Motor neuron (in vitro differentiated cells): Measurements from ENCODE around the gene GASK1A. TPM values are rescaled to one million over a fixed set of nuclear protein-coding genes. Genes with fewer than 3 reads are reported as not detected.
"Not testable (repeated sequence)": the region's sequence is repeated elsewhere in the genome, so short reads cannot be mapped to it uniquely, and the experiment has no call there.

Source experiments
- ATAC-seq, 8 experiments: fragments of 200-7000 bp; cut with Tn5 transposase; replicated peaks in 6 of 8; 2 replicates each; pipeline ENCODE4 v1.8.0; 2021; ENCODE audit warnings: mild to moderate bottlenecking in 8 of 8, moderate library complexity in 8 of 8
- H3K27ac ChIP-seq, 2 donors: fragments of 250-450 bp; sonication (Bioruptor Pico); 2 replicates each; pipeline ENCODE4 v1.9.0; 2021; ENCODE audit warnings: antibody characterized with exemption in 2 of 2, mild to moderate bottlenecking in 2 of 2, moderate library complexity in 1 of 2
- H3K4me1 ChIP-seq, 2 donors: fragments of 250-450 bp; sonication (Bioruptor Pico); replicated peaks in 1 of 2; 2 replicates each; pipeline ENCODE4 v1.6.1; 2021; ENCODE audit warnings: antibody characterized with exemption in 2 of 2, mild to moderate bottlenecking in 2 of 2, moderate library complexity in 1 of 2
- H3K4me3 ChIP-seq, 5 donors: fragments of 250-450 bp; sonication (Bioruptor Pico); 2 replicates each; pipeline ENCODE4 v1.9.0; 2021; ENCODE audit warnings: antibody characterized with exemption in 5 of 5, mild to moderate bottlenecking in 5 of 5, moderate library complexity in 4 of 5
- WGBS, 10 experiments: fragments of 450-650 bp; shearing (Covaris generic); methylation state at CpG; one replicate each; pipeline ENCODE4 v1.0.0; 2022; 5-methylcytosine and 5-hydroxymethylcytosine counted together
- in situ Hi-C, 9 experiments: fragments of 400-800 bp; cut with MboI; loops; one replicate each; pipeline ENCODE4 v1.15.0; 2021; ENCODE audit warnings: low sequenced_read_pairs in 9 of 9, low pct_unique_long_range_greater_than_20kb in 2 of 9; ENCODE audit not compliant: unreplicated experiment in 9 of 9
- total RNA-seq, 8 experiments: library from RNA; unstranded; fragments of 300-600 nt; gene quantifications; 2 replicates each; pipeline versions ENCODE4 v1.2.3 to v1.2.4, GENCODE V29; 2022

Gene GASK1A
- total RNA-seq, 8 experiments from 2014 or later: 0.18 to 4.3 (median 0.85) TPM

- peak in 3 of 8 experiments; percentile 94 to 97 (median 97) for ATAC-seq
- H3K4me3 ChIP-seq: no peak overlapping the region
- H3K4me1 ChIP-seq: peaks cover 0 to 2% of the 10 kb centered on the region in 2 donors
- H3K27ac ChIP-seq: no peak overlapping the region
- WGBS, 10 experiments: 0 to 100% (median 71%) methylated on average over 1 to 4 of the region's 4 CpGs; no CpG with 5 or more reads in 3 of the 10 experiments
- in situ Hi-C loops: no loop called here
Measured at GRCh38 chr3:43031485-43031884, 52.4 kb downstream of the GASK1A start.

DNA sequence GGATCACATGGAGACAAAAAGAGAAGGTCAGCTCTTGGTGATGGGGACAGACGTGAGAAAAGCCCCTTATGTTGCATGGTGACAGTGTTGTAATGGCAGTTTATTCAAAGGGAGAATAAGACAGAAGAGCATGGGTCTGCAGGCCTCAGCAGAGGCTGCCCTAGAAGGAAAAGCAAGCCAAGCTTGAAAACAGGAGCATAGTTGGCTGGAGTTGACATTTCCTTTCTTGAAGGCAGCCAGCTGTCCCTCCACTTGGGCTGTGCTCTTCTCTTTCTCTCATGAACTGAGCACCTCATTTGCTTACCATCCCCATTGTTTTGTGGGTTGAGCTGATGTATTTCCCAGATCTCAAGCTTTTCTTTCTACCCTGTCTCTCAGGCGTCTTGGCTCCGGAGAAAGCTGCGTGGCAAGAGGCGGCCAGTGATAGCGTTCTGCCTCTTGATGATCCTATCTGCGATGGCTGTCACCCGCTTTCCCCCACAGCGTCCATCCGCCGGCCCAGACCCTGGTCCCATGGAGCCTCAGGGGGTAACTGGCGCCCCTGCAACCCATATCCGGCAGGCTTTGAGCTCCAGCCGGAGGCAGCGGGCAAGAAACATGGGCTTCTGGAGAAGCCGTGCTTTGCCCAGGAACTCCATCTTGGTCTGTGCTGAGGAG is 52.9 kb downstream of the GASK1A start:
- Histone ChIP-seq H3K4me3 (no peak overlapping the region), H3K4me1 (peaks cover 0 to 7% of the 10 kb centered on the region in 2 donors), H3K27ac (no peak overlapping the region)
- 0 to 100% (median 94%) methylated on average over 1 to 8 of the region's 16 CpGs; no CpG with 5 or more reads in 4 of the 10 experiments for WGBS, 10 experiments
- peak in 2 of 8 experiments; percentile 6 to 8 for ATAC-seq
- in situ Hi-C loops: no loop called here

DNA sequence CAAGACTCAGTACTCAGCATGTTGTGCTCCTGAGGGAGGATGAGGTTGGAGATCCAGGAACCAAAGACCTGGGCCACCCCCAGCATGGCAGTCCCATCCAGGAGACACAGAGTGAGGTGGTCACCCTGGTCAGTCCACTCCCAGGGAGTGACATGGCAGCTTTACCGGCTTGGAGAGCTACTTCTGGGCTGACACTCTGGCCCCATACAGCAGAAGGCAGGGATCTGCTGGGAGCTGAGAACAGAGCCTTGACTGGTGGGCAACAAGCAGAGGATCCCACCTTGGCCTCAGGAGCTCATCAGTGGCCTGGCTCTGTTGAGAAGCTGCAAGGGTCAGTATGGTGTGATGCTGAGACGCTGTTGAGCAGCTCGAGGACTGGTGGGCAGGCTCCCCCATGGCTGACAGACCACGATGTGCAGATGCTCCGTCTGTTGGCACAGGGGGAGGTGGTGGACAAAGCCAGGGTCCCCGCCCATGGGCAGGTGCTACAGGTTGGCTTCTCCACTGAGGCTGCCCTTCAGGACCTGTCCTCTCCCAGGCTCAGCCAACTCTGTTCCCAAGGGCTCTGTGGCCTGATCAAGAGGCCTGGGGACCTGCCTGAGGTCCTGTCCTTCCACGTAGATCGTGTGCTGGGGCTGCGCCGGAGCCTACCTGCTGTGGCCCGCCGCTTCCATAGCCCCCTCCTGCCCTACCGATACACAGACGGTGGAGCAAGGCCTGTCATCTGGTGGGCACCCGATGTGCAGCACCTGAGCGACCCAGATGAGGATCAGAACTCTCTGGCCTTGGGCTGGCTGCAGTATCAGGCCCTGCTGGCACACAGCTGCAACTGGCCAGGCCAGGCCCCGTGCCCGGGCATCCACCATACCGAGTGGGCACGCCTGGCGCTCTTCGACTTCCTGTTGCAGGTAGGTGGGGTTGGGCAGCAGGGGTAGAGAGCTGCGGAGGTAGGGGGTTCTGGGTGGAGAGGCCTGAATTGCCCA is 53.8 kb downstream of the GASK1A start:
- WGBS, 10 experiments: 60 to 100% (median 80%) methylated on average over 1 to 6 of the region's 23 CpGs; no CpG with 5 or more reads in 3 of the 10 experiments
- in situ Hi-C loops: no loop called here
- no peak for ATAC-seq

GRCh38 chr3:43034200-43034599 is 55.1 kb downstream of the GASK1A start:
- in situ Hi-C loops: no loop called here
- no peak overlapping the region for H3K27ac ChIP-seq
- WGBS, 10 experiments: 25 to 100% (median 67%) methylated on average over 1 to 4 of the region's 4 CpGs; no CpG with 5 or more reads in 1 of the 10 experiments
- no peak overlapping the region for H3K4me3 ChIP-seq
- ATAC-seq: no peak
- H3K4me1 ChIP-seq: peaks cover 0 to 8% of the 10 kb centered on the region in 2 donors

More for the DNA sequence above, 53.8 kb downstream of the GASK1A start:
- Histone ChIP-seq H3K4me3 (no peak overlapping the region), H3K27ac (no peak overlapping the region), H3K4me1 (peaks cover 0 to 8% of the 10 kb centered on the region in 2 donors)

DNA sequence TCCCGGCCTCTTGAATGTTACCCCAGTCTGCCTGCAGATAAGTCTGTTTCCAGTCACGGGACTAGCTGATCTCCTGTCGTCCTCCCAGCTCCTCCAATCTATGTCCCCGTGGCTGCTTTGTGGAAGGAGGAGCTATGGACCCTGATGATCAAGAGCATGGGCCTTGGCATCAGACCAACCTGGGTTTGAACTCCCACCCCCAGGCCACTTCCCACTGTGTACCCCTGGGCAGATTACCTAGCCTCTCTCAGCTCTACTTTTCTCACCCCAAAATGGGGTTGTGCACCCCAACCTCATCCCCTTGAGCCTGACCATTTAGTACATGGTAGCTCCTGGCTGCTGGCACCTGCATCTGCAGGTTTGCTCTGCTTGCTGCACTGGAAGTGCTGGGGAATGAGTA is 55.8 kb downstream of the GASK1A start:
- WGBS, 10 experiments: 48 to 96% (median 86%) methylated on average over 1 to 3 of the region's 4 CpGs; no CpG with 5 or more reads in 3 of the 10 experiments
- Histone ChIP-seq H3K4me1 (peaks cover 0 to 8% of the 10 kb centered on the region in 2 donors), H3K27ac (no peak overlapping the region), H3K4me3 (no peak overlapping the region)
- in situ Hi-C loops: no loop called here
- ATAC-seq: no peak

- Histone ChIP-seq H3K27ac (no peak overlapping the region), H3K4me1 (peaks cover 0 to 8% of the 10 kb centered on the region in 2 donors), H3K4me3 (no peak overlapping the region)
- no peak for ATAC-seq
- 0 to 61% (median 33%) methylated on average over 1 to 4 of the region's 5 CpGs; no CpG with 5 or more reads in 4 of the 10 experiments for WGBS, 10 experiments
- in situ Hi-C loops: no loop called here
Measured at GRCh38 chr3:43035801-43036365, 56.8 kb downstream of the GASK1A start.

DNA sequence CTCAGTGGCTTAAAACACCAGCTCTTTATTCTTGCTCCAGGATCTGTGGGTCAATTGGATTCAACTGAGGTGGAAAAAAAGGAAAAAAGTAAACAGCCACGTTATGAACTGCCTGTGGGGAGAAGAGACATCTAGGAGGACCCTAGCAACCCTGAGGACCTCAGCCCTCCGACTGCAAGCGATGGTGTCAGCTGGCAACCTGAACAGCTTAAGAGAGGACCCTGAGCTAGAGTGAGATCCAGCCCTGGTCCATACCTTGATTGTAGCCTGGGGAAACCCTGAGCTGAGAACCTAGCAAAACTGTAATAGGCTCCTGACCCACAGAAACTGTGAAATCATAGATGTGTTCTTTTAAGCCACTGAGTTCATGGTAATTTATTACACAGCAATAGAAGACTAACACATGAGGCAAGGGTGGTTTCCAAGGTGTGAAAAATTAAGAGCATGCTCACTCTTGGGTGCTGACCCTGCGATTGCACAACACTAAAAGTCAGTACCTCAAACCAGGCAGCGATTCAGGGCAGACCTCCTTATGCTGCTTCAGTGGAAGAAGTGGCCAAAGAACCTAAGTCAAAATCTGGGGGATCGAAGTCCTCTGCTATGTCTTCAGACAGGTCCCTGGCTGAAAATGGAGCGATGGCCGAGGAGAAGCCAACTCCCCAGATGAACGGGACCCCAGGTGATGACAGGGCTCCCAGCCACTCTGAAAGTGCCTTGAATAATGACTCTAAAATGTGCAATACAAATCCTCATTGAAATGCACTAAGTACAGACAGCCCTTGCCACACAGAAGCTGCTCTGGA is 57.7 kb downstream of the GASK1A start:
- Histone ChIP-seq H3K27ac (no peak overlapping the region), H3K4me3 (no peak overlapping the region), H3K4me1 (peaks cover 0 to 8% of the 10 kb centered on the region in 2 donors)
- in situ Hi-C loops: no loop called here
- peak in 4 of 8 experiments; percentile 31 to 63 (median 48) for ATAC-seq
- 48 to 90% (median 67%) methylated on average over 2 to 7 of the region's 9 CpGs; no CpG with 5 or more reads in 3 of the 10 experiments for WGBS, 10 experiments

DNA sequence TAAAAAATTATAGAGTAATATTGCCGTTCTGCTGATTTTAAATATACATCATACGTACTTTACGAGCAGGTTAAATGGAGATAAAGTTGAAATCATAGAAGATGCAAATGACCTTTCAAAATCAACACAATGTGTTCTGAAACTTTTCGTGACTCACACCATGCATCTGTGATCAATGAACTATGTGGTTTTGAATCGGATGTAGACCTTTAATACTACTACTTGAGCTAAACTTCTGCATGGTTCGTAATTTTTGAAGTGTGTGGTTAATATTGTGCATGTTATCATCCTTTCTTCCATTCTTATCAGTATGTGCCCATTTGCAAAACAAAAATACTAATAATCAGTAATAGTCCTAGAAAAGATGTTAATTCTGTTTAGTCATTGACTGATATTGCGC is 58.9 kb downstream of the GASK1A start:
- WGBS, 10 experiments: 45 to 99% (median 77%) methylated on average over 4 to 7 of the region's 7 CpGs
- in situ Hi-C loops: no loop called here
- H3K4me1 ChIP-seq: peaks cover 0 to 8% of the 10 kb centered on the region in 2 donors
- ATAC-seq: no peak
- no peak overlapping the region for H3K4me3 ChIP-seq
- H3K27ac ChIP-seq: no peak overlapping the region

GRCh38 chr3:43041517-43041916 is 62.4 kb downstream of the GASK1A start:
- in situ Hi-C loops: no loop called here
- no peak overlapping the region for H3K27ac ChIP-seq
- H3K4me1 ChIP-seq: peaks cover 0 to 6% of the 10 kb centered on the region in 2 donors
- ATAC-seq: no peak
- no peak overlapping the region for H3K4me3 ChIP-seq
- 14 to 100% (median 83%) methylated on average over 1 to 2 of the region's 2 CpGs; no CpG with 5 or more reads in 1 of the 10 experiments for WGBS, 10 experiments

- 17 to 100% methylated on average over 1 to 2 of the region's 3 CpGs; no CpG with 5 or more reads in 8 of the 10 experiments for WGBS, 10 experiments
- no peak overlapping the region for H3K4me3 ChIP-seq
- no peak overlapping the region for H3K27ac ChIP-seq
- in situ Hi-C loops: no loop called here
- ATAC-seq: no peak
- H3K4me1 ChIP-seq: no peaks in the 10 kb centered on the region
Measured at GRCh38 chr3:43043071-43043766, 64.1 kb downstream of the GASK1A start.

DNA sequence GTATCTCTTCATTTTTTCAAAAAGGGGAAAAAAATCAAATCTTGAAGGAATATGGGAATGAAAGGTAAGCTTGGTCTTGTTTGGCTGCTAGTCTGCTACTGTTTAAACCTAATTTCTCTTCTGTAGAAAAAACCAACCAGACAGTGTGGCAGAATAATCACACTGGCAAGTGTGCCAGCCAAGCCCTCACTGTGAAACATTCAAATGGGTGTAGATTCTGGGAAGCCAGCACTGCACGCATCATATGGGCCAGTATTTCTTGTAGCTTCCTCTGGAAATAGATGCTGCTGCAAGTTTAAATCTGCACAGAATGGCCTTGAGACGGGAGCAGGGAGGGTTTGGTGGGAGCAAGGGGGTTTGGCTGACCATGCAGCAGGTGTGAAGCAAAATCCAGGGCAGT is 64.7 kb downstream of the GASK1A start:
- in situ Hi-C loops: no loop called here
- Histone ChIP-seq H3K4me3 (no peak overlapping the region), H3K27ac (no peak overlapping the region), H3K4me1 (no peaks in the 10 kb centered on the region)
- ATAC-seq: no peak
- WGBS, 10 experiments: 50 to 86% (median 83%) methylated on average over 1 to 2 of the region's 2 CpGs; no CpG with 5 or more reads in 3 of the 10 experiments

GRCh38 chr3:43045079-43045478 is 66.0 kb downstream of the GASK1A start:
- ATAC-seq, H3K27ac ChIP-seq, H3K4me3 ChIP-seq, in situ Hi-C loops, H3K4me1 ChIP-seq: not testable (repeated sequence)
